Frontal cortex (tissue), 4 donors: ENCODE data around the gene RPL3. TPM values are rescaled to one million over a fixed set of nuclear protein-coding genes. Genes with fewer than 3 reads are reported as not detected.

ENCODE experiments used
- DNase-seq, 2 donors: peaks; one replicate each; pipeline ENCODE4 v3.0.0; 2012; ENCODE audit warnings: low spot score in 2 of 2
- FAIRE-seq: peaks from 2 replicates; lab custom pipeline; 2012; peaks lifted over from hg19 to GRCh38; lab: Jason Lieb, UNC
- total RNA-seq: library from RNA; depleted of rRNA; stranded (reverse); fragments of >200 nt; gene quantifications from one replicate; pipeline ENCODE4 v1.2.3, GENCODE V29; 2014
- donor health status: control.
- donor health status: control.
- donor health status: control.

RPL3 gene
- total RNA-seq, 1 donor from 2014 or later: 1,897 TPM

DNA sequence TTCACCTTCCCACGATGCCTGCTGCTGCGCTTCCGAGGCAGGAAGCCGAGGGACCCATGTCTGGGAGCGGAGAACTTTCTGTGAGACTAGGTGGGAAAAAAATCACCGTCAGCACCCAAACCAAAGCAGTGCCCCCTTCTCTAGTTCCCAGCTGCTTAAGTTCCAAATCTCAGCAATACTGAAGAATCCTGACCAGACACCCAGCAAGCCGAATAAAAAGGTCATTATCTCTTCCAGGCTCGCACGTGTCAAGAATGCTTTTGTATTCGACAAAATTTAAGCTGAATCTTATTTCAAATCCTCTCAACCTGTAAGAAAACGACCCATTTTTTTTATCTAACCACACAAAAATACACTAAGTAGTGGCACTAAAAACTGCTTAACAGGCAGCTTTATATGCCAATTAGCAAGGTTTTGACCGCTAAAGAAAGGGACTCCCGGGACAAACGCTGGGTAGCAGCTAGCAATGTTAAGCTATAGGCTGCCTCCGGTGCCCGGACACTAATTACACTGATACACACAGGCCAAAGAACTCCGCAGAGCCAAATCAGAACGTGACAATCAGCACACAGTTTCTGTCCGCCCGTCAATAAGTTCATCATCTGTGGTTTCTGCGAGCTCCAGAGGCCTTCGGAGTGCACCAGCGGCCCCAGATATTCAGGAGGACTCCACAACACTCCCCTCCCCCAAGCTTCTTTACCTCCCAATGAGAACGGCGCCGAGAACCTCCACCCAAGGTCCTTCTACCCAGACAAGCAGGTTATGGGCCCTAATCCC is 728 bp downstream of the RPL3 start:
- FAIRE-seq (no peak), DNase-seq (no peak)

DNA sequence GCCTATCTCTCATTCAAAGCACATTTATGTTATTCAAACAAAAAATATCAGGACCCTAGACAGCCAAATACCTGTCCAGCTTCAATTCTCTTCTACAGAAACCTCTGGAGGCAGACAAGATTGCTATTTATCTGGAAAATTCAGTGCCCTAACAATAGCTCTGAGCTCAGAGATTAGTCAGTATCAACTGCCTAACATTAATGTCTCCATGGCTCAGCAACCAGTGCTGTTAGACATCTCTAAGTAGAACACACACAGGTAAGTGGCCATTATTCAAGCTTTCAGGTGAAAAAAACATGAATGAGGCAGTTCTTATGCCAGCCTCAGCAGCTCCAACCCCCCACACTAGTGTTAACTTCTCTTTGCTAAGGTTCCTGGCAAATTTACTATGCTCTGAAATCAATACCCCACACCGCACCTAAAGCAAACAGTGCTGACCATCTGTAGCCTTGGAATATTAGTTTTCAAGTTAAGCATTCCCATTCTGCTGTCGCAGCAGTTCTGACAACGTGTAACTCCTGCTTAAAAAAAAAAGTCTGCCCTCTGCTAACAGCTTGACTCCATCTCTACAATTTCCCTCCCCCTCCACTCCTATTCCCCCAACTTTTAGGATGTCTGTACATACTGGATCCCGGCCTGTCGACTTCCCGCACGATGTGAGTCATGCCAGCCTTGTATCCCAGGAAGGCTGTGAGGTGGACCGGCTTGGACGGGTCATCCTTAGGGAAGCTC is 1.5 kb downstream of the RPL3 start:
- no peak for FAIRE-seq

DNA sequence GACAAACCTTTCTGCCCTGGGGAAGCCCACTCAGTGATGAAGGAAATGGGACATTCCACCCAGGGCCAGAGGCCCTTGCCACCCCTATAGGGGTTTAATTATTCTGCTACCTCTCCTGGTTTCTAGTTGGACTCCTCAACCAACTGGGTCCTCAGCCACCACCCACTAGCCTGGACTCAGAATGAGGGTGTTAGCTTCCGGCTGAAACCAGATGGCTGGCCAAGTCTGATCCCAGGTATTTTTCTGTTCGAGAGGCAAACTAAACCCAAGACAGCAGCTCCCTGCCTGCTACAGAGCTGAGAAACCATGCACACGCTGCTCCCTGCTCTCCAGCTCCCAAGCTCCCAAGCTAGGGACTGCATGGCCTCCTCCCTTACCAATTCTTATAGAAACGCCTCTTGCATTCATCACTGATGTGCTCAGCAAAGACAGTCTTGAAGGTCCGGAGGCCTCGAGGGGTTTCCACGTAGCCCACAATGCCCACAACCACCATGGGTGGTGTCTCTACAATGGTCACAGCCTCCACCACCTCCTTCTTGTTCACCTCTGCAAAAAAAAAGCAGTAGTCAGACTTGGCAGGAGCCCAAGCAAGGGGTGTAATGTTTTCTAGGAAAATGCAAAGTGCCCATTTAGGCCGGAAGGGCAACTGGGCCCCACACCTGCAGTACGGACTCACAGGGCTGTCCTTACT is 2.2 kb downstream of the RPL3 start:
- DNase-seq: no peak
- no peak for FAIRE-seq

More for the DNA sequence above, 1.5 kb downstream of the RPL3 start:
- no peak for DNase-seq

DNA sequence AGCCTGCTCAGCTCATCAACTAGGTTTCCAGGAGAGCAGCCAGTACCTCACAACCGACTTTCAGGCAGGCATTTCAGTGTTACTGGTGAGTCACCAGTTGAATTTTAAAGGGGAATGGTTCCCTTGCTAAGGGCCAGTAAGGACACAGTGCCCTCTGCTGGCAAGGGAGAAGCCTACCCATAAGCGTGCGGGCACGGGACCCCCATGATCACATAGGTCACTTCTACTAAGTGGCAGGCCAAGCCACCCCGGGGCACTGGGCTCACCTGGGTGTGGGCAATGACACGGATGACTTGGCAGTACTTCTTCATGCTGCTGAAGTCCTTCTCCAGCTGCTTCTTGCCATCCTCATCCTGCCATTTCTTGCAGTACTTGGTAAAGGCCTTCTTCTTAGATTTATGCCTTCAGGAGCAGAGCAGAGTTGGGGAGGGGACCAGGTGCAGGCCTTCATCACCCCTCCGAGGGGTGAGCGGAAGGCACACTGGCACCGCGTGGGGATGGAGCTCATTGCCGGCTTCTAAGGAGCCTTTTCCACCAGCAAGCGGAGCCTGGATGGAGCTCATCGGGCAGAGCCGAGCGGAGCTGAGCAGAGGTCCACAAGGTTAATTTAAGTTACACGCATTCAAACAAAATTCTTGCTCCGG is 2.9 kb downstream of the RPL3 start:
- FAIRE-seq: no peak
- peak; percentile 55 to 71 for DNase-seq

DNA sequence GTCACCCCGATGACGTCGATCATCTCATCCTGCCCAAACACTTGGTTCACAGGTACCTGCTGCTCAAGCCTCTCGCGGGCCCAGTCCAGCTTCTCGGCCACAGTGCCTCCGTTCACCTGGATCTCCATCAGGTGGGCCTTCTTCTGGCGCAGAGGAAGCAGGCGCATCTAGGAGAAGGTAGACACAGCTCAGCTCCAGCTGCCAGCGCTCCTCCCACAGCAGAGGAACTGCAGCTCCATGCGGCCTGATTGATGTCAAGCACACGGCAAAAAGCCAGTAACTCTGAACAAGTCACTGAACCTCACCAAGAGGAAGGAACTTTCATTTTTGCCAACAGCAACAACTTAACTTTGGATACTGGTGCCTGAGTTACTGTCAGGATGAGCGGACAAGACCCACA is 4.0 kb downstream of the RPL3 start:
- no peak for DNase-seq
- no peak for FAIRE-seq

DNA sequence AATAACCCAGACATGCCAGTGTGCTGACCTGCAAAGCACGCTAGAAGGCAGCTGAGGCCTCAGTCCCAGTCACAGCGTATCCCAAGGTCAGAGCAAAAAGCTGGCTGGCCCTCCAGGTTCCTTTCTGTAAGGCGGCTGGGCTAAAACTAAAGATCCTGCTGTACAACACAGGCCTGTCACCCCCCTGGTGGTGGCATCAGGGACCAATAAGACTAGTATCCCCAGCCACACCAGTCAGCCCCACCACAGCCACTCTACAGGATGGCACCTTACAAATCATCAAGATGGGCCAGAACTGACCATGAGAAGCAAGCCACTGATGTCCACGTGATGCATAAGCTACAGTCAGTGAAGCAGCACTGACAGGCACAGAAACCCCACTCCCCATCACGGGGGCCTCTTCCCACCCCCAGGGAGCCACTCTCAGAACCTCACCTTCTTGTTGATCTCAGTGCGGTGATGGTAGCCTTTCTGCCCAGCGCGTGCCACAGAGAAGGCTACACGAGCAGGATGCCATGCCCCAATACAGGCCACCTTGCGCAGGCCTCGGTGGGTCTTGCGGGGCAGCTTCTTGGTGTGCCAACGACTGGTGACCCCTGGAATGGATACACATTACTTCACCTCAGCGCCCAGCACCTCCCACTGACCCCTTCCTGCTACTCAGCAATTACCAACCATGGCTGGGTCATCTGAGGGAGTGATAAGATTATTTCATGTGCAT is 5.0 kb downstream of the RPL3 start:
- DNase-seq (no peak), FAIRE-seq (no peak)

DNA sequence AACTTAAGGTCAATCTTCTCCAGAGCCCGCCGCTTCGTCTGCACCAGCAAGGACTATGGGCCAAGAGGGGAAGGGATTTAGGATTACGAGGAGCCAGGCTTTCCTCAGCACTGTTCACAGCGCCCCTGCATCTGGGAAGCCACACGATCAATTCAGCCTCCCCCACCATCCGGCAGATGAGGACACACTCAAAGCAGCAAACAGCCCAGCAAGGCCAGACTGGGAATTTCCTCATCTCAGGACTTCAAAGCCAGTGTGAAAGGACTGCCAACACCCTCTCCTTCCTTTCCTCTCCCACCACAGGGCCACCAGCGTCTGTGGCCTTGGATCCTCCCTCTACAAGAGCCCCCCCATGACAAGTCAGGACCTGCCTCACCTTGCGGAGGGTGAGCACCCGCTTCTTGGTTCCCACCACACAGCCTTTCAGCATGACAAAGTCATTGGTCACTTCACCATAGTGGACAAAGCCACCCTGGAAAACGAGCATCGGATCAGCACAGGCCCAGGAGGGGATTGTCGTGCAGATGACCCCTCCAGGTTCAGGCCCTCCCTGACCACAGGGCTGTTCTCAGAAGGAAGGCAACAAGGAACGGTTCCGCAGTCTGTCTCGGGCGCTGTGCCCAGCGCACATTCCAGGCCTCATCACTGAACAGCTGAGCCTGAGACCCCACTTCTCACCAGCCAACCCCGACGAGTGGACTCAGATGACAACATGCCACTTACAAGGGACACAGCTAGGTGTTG is 6.0 kb downstream of the RPL3 start:
- FAIRE-seq: no peak
- DNase-seq: no peak

DNA sequence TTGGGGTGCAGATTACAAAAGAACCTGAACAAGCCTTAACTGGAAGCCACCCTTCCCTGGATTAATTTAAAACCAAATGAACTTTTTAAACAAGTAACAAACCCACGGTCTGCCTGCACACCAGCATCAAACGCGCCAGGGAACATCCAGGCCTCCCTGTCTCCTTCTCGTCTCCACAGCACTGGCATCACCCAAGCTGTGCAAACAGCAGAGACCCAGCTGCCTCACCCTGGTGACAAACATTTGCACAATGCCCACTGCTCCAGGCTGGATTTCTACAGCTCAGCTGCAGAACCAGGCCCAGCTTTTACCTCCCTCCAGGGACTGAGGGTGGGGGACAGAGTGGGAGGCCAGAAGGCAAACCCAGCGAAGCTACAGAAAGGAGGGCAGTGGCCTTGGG is 7.0 kb downstream of the RPL3 start:
- DNase-seq: no peak
- no peak for FAIRE-seq

DNA sequence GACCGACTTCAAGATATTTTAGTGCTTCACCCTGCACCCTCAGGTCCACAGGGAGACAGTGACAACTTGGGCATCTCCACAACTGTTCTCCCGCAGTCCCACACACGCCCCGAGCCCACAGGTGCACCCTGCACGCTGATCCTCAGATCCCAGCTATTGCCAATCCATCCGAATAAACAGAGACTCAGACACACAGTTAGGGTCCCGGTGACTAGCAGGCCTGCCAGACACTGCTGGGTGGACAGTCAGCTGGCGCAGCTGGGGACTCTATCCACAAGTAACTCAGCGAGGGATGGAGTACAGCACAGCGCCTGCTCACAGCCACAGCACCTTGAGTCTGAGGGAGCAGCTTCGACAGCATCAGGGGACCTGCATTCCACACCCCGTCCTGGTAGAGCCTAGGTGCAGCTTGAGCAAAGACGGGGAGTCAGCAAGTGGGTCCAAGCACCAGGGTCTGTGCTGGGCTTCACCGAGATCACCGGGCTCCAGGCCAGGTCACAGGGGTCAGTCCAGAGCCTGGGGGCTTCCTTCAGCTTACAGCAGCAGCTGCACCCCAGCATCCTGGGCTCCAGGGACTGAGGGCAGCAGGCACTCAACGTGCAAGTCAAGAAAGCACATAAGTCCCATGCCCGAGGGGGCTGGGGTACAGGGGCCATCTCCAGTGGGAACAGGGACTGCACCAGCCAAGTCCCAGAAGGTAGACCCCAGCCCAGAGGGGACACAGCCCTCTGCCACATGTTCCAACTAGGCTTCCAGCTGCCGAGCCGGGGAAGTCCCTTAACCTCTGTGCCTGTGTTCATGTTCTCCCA is 7.6 kb downstream of the RPL3 start:
- no peak for FAIRE-seq
- DNase-seq: no peak

DNA sequence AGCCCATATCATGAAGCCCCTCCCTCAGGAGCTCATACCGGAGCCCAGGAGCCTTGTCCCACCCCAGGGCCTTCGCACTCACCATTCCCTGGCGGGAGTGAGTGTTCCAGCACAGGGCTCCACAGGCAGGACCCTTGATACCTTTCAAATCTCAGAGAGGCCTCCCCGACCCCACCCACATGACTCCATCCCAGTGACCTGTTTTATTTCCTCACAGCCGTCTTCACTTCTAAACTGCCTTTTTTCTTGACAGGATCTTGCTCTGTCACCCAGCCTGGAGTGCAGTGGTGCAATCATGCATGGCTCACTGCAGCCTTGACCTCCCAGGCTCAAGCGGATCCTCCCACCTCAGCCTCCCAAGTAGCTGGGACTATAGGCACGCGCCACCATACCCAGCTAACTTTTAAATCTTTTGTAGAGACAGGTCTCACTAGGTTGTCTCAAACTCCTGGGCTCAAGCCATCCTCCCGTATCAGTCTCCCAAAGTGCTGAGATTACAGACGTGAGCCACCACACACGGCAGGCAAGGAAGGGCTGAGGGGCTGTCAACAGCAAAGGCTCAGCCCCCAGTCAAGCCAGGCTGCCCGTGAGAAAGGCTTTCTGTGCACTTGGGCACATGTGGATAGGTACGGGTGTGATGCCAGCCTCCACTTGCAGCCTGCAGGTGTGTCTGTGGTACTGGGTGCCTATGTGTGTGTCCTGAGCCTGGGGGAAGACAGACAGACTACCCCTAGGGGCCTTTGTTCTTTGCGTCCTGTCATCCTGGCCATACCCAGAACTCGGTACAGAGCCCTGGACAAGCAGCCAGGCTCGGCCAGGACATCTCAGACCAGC is 9.3 kb downstream of the RPL3 start:
- FAIRE-seq (no peak), DNase-seq (no peak)

DNA sequence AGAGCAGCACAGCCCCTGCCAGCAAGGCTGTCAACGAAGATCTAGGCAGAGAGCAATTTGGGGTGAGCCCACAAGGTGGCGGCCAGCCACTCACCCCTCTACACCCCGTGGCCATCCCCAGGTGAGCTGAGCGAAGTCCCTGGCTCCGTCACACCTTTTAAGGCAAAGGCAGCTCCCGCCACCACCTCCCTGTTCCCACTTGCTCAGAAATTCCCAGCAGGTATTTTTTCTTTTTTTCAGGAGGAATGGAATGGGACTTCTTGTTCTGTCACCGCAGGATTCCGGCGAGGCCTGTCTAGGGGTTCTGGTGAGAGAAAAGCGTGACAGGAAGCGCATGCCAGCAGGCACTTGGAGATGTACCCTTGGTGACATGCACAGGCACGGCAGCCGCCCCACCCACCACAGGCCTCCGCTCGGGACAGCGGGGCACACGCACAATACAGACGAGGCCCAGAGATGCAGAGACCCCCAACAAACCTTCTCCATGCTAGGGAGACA is 10.0 kb downstream of the RPL3 start:
- FAIRE-seq (no peak), DNase-seq (no peak)

DNA sequence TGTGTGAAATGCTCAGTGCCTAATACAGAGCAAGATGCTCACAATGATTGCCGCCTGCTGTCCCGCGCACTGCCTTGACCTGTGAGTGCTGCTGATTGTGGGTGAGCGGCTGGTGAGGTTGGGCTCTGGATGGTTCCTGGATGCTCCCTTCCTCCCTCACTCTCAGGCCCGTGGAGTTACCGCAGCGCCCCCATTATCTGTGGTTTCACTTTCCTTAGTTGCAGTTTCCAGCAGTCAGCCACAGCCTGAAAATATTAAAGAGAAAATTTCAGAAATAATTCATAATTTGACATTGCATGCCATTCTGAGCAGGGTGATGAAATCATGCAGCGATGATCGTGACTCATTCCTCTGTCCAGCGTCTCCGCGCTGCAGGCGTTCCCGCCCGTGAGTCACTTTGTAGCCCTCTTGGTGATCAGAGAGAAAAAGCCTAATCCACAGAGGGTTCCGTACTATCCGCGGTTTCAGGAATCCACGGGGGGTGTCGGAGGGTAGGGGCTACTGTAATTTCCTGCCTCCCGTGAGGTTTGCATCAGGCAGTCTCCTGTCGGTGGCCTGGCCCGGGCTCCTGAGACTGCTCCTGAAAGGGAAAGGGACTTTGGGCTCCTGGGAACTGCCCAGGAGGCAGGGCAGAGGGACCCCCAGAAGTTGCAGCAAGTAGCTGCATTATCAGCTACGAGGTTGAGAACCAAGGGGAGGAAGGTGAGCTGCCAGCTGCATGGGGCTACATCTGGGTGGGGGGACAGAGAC is 10.6 kb downstream of the RPL3 start:
- FAIRE-seq (no peak), DNase-seq (no peak)

DNA sequence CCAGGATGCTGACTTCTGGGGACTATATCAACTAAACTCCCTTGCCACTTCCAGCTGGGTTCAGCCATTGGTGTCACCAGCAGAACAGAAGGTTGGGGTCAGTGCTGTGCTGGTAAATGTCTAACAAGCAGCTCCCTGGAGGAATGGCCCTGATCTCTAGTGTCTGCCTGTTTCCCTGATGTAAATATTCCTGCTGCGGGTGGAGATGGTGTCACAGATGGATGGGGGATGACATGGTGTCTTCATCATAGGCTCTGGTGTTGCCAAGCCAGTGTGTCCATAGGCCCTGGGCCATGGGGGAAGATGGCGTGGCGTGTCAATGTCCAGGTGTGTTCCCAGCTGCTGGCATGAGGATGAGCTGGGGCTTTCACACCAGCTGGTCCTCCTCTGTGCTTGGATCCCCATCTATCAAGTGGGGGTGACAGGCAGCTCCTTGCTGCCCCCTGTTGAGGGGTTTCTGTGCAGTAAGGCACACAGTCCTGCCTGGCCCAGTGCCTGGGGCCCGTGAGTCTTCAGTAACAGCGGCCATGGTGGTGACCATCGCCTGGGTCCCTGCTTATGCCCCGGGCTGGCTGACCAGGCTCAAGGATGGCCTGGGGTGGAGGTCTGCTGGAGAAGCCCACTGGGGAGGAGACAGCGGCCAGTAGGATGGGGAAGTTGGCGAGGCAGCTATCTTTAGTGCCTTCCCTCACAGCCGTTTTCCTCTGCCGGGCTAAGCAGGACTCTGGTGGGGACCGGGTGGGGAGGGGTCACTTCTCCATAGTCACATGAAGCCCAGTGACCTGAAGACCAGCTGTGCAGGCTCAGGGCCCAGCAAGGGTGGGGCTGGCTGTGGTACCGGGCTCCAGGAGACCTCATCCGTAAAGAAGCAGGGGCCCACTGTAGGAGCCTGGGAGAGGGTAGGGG is 12.7 kb downstream of the RPL3 start:
- DNase-seq: no peak
- FAIRE-seq: no peak

DNA sequence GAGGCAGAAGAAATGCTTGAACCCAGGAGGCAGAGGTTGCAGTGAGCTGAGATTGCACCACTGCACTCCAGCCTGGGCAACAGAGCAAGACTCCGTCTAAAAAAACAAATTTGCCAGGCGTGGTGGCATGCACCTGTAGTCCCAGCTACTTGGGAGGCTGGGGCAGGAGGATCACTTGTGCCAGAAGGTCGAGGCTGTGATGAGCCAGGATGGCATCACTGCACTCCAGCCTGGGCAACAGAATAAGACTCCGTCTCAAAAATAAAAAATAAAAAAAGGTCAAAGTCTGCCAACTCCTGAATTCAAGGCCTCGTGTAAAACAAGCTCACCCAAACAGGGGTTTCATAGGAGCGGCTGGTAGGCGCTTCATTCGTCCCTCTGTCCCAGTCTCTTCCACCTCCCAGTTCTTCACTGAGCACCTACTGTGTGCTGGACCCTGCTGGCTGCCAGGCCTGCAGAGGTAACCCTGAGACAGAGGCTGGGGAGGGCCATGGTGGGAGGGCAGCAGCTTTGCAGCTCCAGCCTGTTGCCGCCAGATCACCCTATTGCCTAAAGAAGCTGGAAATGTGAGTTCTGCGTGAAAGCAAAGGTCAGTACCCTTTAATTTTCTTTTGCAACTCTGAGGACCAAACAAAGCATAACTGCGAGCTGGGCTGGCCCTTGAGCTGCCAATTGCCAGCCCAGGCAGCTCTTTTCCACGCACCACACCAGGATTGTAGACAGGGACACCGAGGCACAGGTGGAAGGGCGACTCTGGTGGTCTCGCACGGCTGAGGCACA is 15.3 kb downstream of the RPL3 start:
- DNase-seq (no peak), FAIRE-seq (no peak)

DNA sequence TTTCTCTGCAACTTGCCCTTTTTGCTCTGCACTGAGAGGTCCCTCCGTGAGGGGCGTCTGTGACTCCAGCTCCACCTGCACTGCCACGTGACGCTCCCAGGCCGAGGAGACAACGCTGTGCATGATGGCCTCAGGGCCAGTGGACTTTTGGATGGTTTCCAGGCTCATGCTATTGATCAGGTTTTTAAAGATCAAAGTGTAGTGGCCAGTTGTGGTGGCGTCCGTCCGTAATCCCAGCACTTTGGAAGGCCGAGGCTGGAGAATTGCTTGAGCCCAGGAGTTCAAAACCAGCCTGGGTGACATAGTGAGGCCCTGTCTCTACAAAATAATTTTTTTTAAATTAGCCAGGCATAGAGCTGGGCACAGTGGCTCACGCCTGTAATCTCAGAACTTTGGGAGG is 16.1 kb downstream of the RPL3 start:
- no peak for FAIRE-seq

More for the DNA sequence above, 16.1 kb downstream of the RPL3 start:
- DNase-seq: no peak
